Right lobe of liver (tissue), 4 donors: ENCODE data around the gene NFAT5.

ENCODE experiments used
- POLR2A ChIP-seq: fragments of 450-650 bp; IDR thresholded peaks from one replicate; pipeline ENCODE4 v1.6.1; 2017; ENCODE audit warnings: antibody characterized with exemption, mild to moderate bottlenecking
- TF ChIP-seq, protein P1 (sequence below), 4 donors: fragments of 200-600 bp in 3 of 4; fragments of 450-650 bp in 1 of 4; IDR thresholded peaks; one replicate each; pipeline versions ENCODE4 v1.5.1 to v1.8.0; 2016 to 2022; ENCODE audit warnings: antibody characterized with exemption in 4 of 4, mild to moderate bottlenecking in 2 of 4
- donor health status: DM: no; HTN: no; CAD: no.
- donor health status: DM: no; HTN: no; CAD: no.
- donor health status: DM: no; HTN: yes; CAD: no.

DNA sequence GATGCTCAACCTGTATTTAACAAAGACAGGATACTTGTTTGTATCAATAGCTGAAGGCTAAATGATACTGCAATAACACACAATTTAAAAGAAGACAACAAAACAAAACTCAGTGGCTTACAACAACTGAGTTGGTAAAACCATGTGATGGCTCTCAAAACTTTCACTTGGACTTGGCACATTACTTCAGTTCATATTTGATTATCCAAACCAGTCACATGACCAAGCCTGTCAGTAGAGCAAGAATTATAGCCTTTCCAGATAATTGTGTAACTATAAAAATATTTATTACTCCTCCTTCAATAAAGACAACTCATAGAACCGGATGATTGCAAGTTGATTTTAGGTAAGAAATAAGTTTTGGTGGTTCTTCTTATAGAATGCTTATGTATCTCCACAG is 103.8 kb downstream of the NFAT5 start:
- TF ChIP-seq, protein P1, sequence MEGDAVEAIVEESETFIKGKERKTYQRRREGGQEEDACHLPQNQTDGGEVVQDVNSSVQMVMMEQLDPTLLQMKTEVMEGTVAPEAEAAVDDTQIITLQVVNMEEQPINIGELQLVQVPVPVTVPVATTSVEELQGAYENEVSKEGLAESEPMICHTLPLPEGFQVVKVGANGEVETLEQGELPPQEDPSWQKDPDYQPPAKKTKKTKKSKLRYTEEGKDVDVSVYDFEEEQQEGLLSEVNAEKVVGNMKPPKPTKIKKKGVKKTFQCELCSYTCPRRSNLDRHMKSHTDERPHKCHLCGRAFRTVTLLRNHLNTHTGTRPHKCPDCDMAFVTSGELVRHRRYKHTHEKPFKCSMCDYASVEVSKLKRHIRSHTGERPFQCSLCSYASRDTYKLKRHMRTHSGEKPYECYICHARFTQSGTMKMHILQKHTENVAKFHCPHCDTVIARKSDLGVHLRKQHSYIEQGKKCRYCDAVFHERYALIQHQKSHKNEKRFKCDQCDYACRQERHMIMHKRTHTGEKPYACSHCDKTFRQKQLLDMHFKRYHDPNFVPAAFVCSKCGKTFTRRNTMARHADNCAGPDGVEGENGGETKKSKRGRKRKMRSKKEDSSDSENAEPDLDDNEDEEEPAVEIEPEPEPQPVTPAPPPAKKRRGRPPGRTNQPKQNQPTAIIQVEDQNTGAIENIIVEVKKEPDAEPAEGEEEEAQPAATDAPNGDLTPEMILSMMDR (IDR thresholded peaks at IDR 0.05) = no peak
- no peak for TF ChIP-seq POLR2A
